WTC11 (cell line): ENCODE results near the gene TST. TPM values are rescaled to one million over a fixed set of nuclear protein-coding genes. Genes with fewer than 3 reads are reported as not detected.

Experiments
- ATAC-seq: fragments of 200-7000 bp; cut with Tn5 transposase; 2 replicates; pipeline ENCODE4 v1.10.0; 2021; ENCODE audit warnings: mild to moderate bottlenecking, moderate library complexity
- CTCF ChIA-PET: fragments of 300-600 bp; sonication (Branson Sonifier 250); formaldehyde crosslinking; loops from one replicate; lab custom pipeline; 2021; ENCODE audit warnings: antibody characterized with exemption; lab: Charles Lee
- POLR2A ChIA-PET: fragments of 350-600 bp; sonication (Branson Sonifier 250); formaldehyde crosslinking; loops from one replicate; lab custom pipeline; 2021; ENCODE audit warnings: antibody characterized with exemption; lab: Charles Lee
- DNase-seq: peaks from one replicate; pipeline ENCODE4 v3.0.0; 2021; ENCODE audit warnings: low spot score
- H3K27ac Mint-ChIP-seq: 2 replicates; pipeline ENCODE4 v1.8.0; 2021; ENCODE audit warnings: mixed read lengths
- H3K27me3 Mint-ChIP-seq: 2 replicates; pipeline ENCODE4 v1.8.0; 2021; ENCODE audit warnings: low read depth, mild to moderate bottlenecking, moderate library complexity, mixed read lengths
- H3K36me3 Mint-ChIP-seq: 2 replicates; pipeline ENCODE4 v1.8.0; 2021; ENCODE audit warnings: mixed read lengths
- H3K4me1 Mint-ChIP-seq: 2 replicates; pipeline ENCODE4 v1.8.0; 2022; ENCODE audit warnings: mixed read lengths
- H3K4me3 Mint-ChIP-seq: 2 replicates; pipeline ENCODE4 v1.8.0; 2021; ENCODE audit warnings: mild to moderate bottlenecking, moderate library complexity, mixed read lengths
- H3K9me3 Mint-ChIP-seq: 2 replicates; pipeline ENCODE4 v1.8.0; 2021; ENCODE audit warnings: mixed read lengths
- ATF6 ChIP-seq: sonication (generic); formaldehyde crosslinking; IDR thresholded peaks from 2 replicates; pipeline ENCODE4 v1.8.1; 2023; ENCODE audit warnings: mild to moderate bottlenecking, missing genetic modification reagents
- CBFB ChIP-seq: sonication (generic); formaldehyde crosslinking; IDR thresholded peaks from 2 replicates; pipeline ENCODE4 v1.8.1; 2022; ENCODE audit warnings: mild to moderate bottlenecking, low read depth, missing genetic modification reagents
- ERG ChIP-seq: fragments of 250-450 bp; sonication (Bioruptor Pico); IDR thresholded peaks from 2 replicates; pipeline ENCODE4 v1.8.0; 2021; ENCODE audit warnings: mild to moderate bottlenecking
- FOXJ3 ChIP-seq: sonication (generic); formaldehyde crosslinking; IDR thresholded peaks from 2 replicates; pipeline ENCODE4 v1.9.0; 2021; ENCODE audit warnings: missing genetic modification reagents, mild to moderate bottlenecking, borderline replicate concordance
- GTF2I ChIP-seq: fragments of 250-450 bp; sonication (Bioruptor Pico); conservative IDR thresholded peaks from 2 replicates; pipeline ENCODE4 v1.4.0; 2021; ENCODE audit warnings: mild to moderate bottlenecking
- JUN ChIP-seq: sonication (generic); formaldehyde crosslinking; IDR thresholded peaks from 2 replicates; pipeline ENCODE4 v1.8.0; 2023; ENCODE audit warnings: mild to moderate bottlenecking, missing genetic modification reagents
- MYBL2 ChIP-seq: sonication (generic); formaldehyde crosslinking; IDR thresholded peaks from 2 replicates; pipeline ENCODE4 v1.8.1; 2023; ENCODE audit warnings: mild to moderate bottlenecking, moderate library complexity, missing genetic modification reagents
- PRDM15 ChIP-seq: sonication (generic); formaldehyde crosslinking; IDR thresholded peaks from 2 replicates; pipeline ENCODE4 v1.8.0; 2022; ENCODE audit warnings: missing genetic modification reagents
- SOX15 ChIP-seq: fragments of 250-450 bp; sonication (Bioruptor Pico); IDR thresholded peaks from 2 replicates; pipeline ENCODE4 v1.9.0; 2021; ENCODE audit warnings: mild to moderate bottlenecking
- TEAD1 ChIP-seq: sonication (generic); formaldehyde crosslinking; IDR thresholded peaks from 2 replicates; pipeline ENCODE4 v1.8.0; 2022; ENCODE audit warnings: mild to moderate bottlenecking, missing genetic modification reagents
- TP53 ChIP-seq: sonication (generic); formaldehyde crosslinking; IDR thresholded peaks from 2 replicates; pipeline ENCODE4 v1.8.1; 2023; ENCODE audit warnings: mild to moderate bottlenecking, missing genetic modification reagents
- ZNF121 ChIP-seq: sonication (generic); formaldehyde crosslinking; IDR thresholded peaks from 2 replicates; pipeline ENCODE4 v1.8.0; 2023; ENCODE audit warnings: missing genetic modification reagents
- ZNF232 ChIP-seq: sonication (generic); formaldehyde crosslinking; IDR thresholded peaks from 2 replicates; pipeline ENCODE4 v1.8.0; 2022; ENCODE audit warnings: mild to moderate bottlenecking, missing genetic modification reagents
- ZNF281 ChIP-seq: sonication (generic); formaldehyde crosslinking; IDR thresholded peaks from 2 replicates; pipeline ENCODE4 v1.8.0; 2023; ENCODE audit warnings: mild to moderate bottlenecking, missing genetic modification reagents
- ZNF416 ChIP-seq: fragments of 250-450 bp; sonication (Bioruptor Pico); IDR thresholded peaks from 2 replicates; pipeline ENCODE4 v1.9.0; 2021; ENCODE audit warnings: mild to moderate bottlenecking, inconsistent platforms
- ZNF671 ChIP-seq: fragments of 250-450 bp; sonication (Bioruptor Pico); IDR thresholded peaks from 2 replicates; pipeline ENCODE4 v1.8.0; 2021; ENCODE audit warnings: mild to moderate bottlenecking
- total RNA-seq: library from RNA; stranded (reverse); gene quantifications from 3 replicates; pipeline ENCODE4 v1.2.3, GENCODE V29; 2021
- TF ChIP-seq, protein P1 (sequence below): sonication (generic); formaldehyde crosslinking; IDR thresholded peaks from 2 replicates; pipeline ENCODE4 v1.8.1; 2023; ENCODE audit warnings: mild to moderate bottlenecking, missing genetic modification reagents, borderline replicate concordance
- TF ChIP-seq, protein P2 (sequence below): sonication (generic); formaldehyde crosslinking; IDR thresholded peaks from 2 replicates; pipeline ENCODE4 v1.8.1; 2022; ENCODE audit warnings: low read depth, missing genetic modification reagents, borderline replicate concordance
- TF ChIP-seq, protein P3 (sequence below): sonication (generic); formaldehyde crosslinking; IDR thresholded peaks from 2 replicates; pipeline ENCODE4 v1.8.1; 2023; ENCODE audit warnings: mild to moderate bottlenecking, moderate library complexity, missing genetic modification reagents

The TST gene
- total RNA-seq, 1 experiment from 2014 or later, result 24.4 TPM

GRCh38 chr22:37049224-37049623, 30.0 kb upstream of the TST start:
- POLR2A ChIA-PET, result no interaction called here
- no peak for ATAC-seq
- no peak for TF ChIP-seq ZNF416 (CRISPR knock-in tag)
- no peak for TF ChIP-seq JUN (CRISPR knock-in tag)
- TF ChIP-seq ATF6, result no peak
- TF ChIP-seq SOX15, result no peak
- no peak for TF ChIP-seq TP53 (CRISPR knock-in tag)
- TF ChIP-seq, protein P1, sequence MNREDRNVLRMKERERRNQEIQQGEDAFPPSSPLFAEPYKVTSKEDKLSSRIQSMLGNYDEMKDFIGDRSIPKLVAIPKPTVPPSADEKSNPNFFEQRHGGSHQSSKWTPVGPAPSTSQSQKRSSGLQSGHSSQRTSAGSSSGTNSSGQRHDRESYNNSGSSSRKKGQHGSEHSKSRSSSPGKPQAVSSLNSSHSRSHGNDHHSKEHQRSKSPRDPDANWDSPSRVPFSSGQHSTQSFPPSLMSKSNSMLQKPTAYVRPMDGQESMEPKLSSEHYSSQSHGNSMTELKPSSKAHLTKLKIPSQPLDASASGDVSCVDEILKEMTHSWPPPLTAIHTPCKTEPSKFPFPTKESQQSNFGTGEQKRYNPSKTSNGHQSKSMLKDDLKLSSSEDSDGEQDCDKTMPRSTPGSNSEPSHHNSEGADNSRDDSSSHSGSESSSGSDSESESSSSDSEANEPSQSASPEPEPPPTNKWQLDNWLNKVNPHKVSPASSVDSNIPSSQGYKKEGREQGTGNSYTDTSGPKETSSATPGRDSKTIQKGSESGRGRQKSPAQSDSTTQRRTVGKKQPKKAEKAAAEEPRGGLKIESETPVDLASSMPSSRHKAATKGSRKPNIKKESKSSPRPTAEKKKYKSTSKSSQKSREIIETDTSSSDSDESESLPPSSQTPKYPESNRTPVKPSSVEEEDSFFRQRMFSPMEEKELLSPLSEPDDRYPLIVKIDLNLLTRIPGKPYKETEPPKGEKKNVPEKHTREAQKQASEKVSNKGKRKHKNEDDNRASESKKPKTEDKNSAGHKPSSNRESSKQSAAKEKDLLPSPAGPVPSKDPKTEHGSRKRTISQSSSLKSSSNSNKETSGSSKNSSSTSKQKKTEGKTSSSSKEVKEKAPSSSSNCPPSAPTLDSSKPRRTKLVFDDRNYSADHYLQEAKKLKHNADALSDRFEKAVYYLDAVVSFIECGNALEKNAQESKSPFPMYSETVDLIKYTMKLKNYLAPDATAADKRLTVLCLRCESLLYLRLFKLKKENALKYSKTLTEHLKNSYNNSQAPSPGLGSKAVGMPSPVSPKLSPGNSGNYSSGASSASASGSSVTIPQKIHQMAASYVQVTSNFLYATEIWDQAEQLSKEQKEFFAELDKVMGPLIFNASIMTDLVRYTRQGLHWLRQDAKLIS (CRISPR knock-in tag), result no peak
- TF ChIP-seq, protein P2, sequence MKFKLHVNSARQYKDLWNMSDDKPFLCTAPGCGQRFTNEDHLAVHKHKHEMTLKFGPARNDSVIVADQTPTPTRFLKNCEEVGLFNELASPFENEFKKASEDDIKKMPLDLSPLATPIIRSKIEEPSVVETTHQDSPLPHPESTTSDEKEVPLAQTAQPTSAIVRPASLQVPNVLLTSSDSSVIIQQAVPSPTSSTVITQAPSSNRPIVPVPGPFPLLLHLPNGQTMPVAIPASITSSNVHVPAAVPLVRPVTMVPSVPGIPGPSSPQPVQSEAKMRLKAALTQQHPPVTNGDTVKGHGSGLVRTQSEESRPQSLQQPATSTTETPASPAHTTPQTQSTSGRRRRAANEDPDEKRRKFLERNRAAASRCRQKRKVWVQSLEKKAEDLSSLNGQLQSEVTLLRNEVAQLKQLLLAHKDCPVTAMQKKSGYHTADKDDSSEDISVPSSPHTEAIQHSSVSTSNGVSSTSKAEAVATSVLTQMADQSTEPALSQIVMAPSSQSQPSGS (CRISPR knock-in tag), result no peak
- TF ChIP-seq PRDM15 (CRISPR knock-in tag), result no peak
- no peak for TF ChIP-seq FOXJ3 (CRISPR knock-in tag)
- TF ChIP-seq ZNF671 (CRISPR knock-in tag), result no peak
- no peak for TF ChIP-seq ZNF232 (CRISPR knock-in tag)
- TF ChIP-seq TEAD1 (CRISPR knock-in tag), result no peak
- TF ChIP-seq ERG, result no peak
- TF ChIP-seq, protein P3, sequence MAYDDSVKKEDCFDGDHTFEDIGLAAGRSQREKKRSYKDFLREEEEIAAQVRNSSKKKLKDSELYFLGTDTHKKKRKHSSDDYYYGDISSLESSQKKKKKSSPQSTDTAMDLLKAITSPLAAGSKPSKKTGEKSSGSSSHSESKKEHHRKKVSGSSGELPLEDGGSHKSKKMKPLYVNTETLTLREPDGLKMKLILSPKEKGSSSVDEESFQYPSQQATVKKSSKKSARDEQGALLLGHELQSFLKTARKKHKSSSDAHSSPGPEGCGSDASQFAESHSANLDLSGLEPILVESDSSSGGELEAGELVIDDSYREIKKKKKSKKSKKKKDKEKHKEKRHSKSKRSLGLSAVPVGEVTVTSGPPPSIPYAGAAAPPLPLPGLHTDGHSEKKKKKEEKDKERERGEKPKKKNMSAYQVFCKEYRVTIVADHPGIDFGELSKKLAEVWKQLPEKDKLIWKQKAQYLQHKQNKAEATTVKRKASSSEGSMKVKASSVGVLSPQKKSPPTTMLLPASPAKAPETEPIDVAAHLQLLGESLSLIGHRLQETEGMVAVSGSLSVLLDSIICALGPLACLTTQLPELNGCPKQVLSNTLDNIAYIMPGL (CRISPR knock-in tag), result no peak
- no peak for TF ChIP-seq ZNF281 (CRISPR knock-in tag)
- TF ChIP-seq CBFB (CRISPR knock-in tag), result no peak
- no peak for TF ChIP-seq MYBL2 (CRISPR knock-in tag)
- TF ChIP-seq ZNF121 (CRISPR knock-in tag), result no peak
- TF ChIP-seq GTF2I, result no peak
- TF ChIP-seq, all 79 proteins: peak for 0
- H3K27ac Mint-ChIP-seq, result no peak overlapping the region
- H3K4me3 Mint-ChIP-seq, result no peak overlapping the region
- peaks cover 9% of the 10 kb centered on the region for H3K4me1 Mint-ChIP-seq
- no peaks in the 10 kb centered on the region for H3K9me3 Mint-ChIP-seq
- no peak for DNase-seq
- H3K27me3 Mint-ChIP-seq, result peaks cover 12% of the 10 kb centered on the region
- CTCF ChIA-PET, result no interaction called here
- H3K36me3 Mint-ChIP-seq, result no peaks in the 10 kb centered on the region
